ENCODE results near the gene BNIP5. TPM values are rescaled to one million over a fixed set of nuclear protein-coding genes. Genes with fewer than 3 reads are reported as not detected.
A peak's percentile ranks its signal among the peaks of the same experiment; 100 is the strongest.
"Not testable (repeated sequence)": the region's sequence is repeated elsewhere in the genome, so short reads cannot be mapped to it uniquely, and the experiment has no call there.

Gene BNIP5
- polyA plus RNA-seq, 3 donors: not detected

DNA sequence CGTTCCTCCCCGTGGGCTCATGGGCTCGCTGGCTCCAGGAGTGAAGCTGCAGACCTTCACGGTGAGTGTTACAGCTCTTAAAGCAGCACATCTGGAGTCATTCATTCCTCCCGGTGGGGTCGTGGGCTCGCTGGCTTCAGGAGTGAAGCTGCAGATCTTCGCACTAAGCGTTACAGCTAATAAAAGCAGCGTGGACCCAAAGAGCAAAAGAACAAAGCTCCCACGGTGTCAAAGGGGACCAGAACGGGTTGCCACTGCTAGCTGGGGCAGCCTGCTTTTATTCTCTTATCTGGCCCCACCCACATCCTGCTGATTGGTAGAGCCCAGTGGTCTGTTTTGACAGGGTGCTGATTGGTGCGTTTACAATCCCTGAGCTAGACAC, 26.7 kb upstream of the BNIP5 start:
- WGBS (ENCODE audit: insufficient coverage): 80% methylated on average over 10 of the region's 13 CpGs
- not testable (repeated sequence) for H2AFZ ChIP-seq (ENCODE audit: insufficient read depth, low read depth, low read length, poor library complexity, severe bottlenecking); H3K27me3 ChIP-seq (ENCODE audit: control insufficient read depth in 2 of 2, insufficient read depth in 2 of 2, low read length in 2 of 2); DNase-seq; H3K79me2 ChIP-seq (ENCODE audit: insufficient read depth, low read length); H3K36me3 Mint-ChIP-seq; H3K9ac ChIP-seq (ENCODE audit: insufficient read depth, low read length, poor library complexity, severe bottlenecking); H3K4me2 ChIP-seq (replicated peaks; ENCODE audit: extremely low read depth, low read length, poor library complexity, severe bottlenecking); H3K27ac ChIP-seq (ENCODE audit: low read depth in 1 of 2, low read length in 2 of 2); H3K9me3 ChIP-seq (replicated peaks in 1 of 2; ENCODE audit: control insufficient read depth in 1 of 2, insufficient read depth in 1 of 2, low read length in 2 of 2); H3K27me3 Mint-ChIP-seq (ENCODE audit: low read depth in 3 of 3); H4K20me1 ChIP-seq (ENCODE audit: insufficient read depth, low read length); H3K9me3 Mint-ChIP-seq; H3K36me3 ChIP-seq (replicated peaks in 1 of 2; ENCODE audit: control insufficient read depth in 1 of 2, insufficient read depth in 2 of 2, low read length in 2 of 2)
- peak overlapping the region in 1 of 3 experiments; percentile 8 for H3K4me3 ChIP-seq (replicated peaks in 1 of 3; ENCODE audit: low read depth in 2 of 3, low read length in 3 of 3)
- Mint-ChIP-seq H3K27ac (peak overlapping the region in 5 of 7 donors; percentile 40 to 80 (median 68)), H3K4me1 (peaks cover 40% of the 10 kb centered on the region), H3K4me3 (peak overlapping the region in 1 of 2 donors; percentile 51)
- intact Hi-C loops (cut with micrococcal nuclease): loop anchor here in 1 of 2 donors (10.0 kb wide), 1 partner anchor 239 kb away; no protein-coding TSS in a partner anchor
- peaks cover 39 to 51% of the 10 kb centered on the region in 2 donors for H3K4me1 ChIP-seq (ENCODE audit: control insufficient read depth in 1 of 2, insufficient read depth in 2 of 2, low read length in 2 of 2)

DNA sequence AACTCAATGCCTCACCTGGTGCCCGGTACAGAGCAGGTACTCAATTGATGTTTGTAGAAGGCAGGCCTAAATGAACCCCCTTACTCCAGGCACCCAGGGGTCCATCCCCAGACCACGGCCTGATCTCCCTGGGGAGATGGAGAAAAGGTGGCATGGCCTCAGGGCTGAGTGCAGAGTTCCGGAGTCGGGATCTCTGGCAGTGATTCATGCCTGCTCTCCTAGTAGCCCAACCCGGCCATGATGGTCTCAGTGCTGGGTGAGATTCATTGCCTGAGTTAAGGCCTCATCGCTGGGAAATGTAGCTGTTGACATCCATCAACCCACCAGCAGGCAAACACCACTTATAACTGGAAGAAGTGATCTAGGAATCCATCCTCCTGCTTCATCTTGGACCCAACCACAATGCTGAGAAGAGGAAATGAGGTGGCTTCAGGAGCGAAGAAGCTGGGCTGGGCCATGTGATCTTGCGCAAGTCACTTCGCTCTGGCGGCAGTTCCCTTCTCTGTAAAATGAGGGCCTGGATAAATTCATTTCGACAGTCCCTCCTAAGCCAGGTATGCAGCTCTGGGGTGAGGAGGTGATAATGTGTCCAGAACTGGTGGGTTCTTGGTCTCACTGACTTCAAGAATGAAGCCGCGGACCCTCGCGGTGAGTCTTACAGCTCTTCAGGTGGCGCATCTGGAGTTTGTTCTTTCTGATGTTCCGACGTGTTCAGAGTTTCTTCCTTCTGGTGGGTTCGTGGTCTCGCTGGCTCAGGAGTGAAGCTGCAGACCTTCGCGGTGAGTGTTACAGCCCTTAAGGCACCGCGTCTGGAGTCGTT, 26.1 kb upstream of the BNIP5 start:
- H3K79me2 ChIP-seq (ENCODE audit: insufficient read depth, low read length): no peaks in the 10 kb centered on the region
- peaks cover 34 to 45% of the 10 kb centered on the region in 2 donors for H3K4me1 ChIP-seq (ENCODE audit: control insufficient read depth in 1 of 2, insufficient read depth in 2 of 2, low read length in 2 of 2)
- no peaks in the 10 kb centered on the region for H3K27me3 ChIP-seq (ENCODE audit: control insufficient read depth in 2 of 2, insufficient read depth in 2 of 2, low read length in 2 of 2)
- H3K27ac ChIP-seq (ENCODE audit: low read depth in 1 of 2, low read length in 2 of 2): peak overlapping the region in 1 of 2 donors; percentile 41
- peak; percentile 54 to 83 (median 76) for DNase-seq
- no peaks in the 10 kb centered on the region for H3K36me3 ChIP-seq (replicated peaks in 1 of 2; ENCODE audit: control insufficient read depth in 1 of 2, insufficient read depth in 2 of 2, low read length in 2 of 2)
- H3K4me3 ChIP-seq (replicated peaks in 1 of 3; ENCODE audit: low read depth in 2 of 3, low read length in 3 of 3): peak overlapping the region in 1 of 3 experiments; percentile 8
- H3K9me3 ChIP-seq (replicated peaks in 1 of 2; ENCODE audit: control insufficient read depth in 1 of 2, insufficient read depth in 1 of 2, low read length in 2 of 2): no peaks in the 10 kb centered on the region
- no peak overlapping the region for H2AFZ ChIP-seq (ENCODE audit: insufficient read depth, low read depth, low read length, poor library complexity, severe bottlenecking)
- H4K20me1 ChIP-seq (ENCODE audit: insufficient read depth, low read length): no peaks in the 10 kb centered on the region
- TF ChIP-seq, protein P1, sequence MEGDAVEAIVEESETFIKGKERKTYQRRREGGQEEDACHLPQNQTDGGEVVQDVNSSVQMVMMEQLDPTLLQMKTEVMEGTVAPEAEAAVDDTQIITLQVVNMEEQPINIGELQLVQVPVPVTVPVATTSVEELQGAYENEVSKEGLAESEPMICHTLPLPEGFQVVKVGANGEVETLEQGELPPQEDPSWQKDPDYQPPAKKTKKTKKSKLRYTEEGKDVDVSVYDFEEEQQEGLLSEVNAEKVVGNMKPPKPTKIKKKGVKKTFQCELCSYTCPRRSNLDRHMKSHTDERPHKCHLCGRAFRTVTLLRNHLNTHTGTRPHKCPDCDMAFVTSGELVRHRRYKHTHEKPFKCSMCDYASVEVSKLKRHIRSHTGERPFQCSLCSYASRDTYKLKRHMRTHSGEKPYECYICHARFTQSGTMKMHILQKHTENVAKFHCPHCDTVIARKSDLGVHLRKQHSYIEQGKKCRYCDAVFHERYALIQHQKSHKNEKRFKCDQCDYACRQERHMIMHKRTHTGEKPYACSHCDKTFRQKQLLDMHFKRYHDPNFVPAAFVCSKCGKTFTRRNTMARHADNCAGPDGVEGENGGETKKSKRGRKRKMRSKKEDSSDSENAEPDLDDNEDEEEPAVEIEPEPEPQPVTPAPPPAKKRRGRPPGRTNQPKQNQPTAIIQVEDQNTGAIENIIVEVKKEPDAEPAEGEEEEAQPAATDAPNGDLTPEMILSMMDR (IDR thresholded peaks at IDR 0.05): no peak
- Mint-ChIP-seq H3K27ac (peak overlapping the region in 6 of 7 donors; percentile 40 to 81 (median 60)), H3K4me1 (peaks cover 35% of the 10 kb centered on the region), H3K4me3 (peak overlapping the region in 1 of 2 donors; percentile 51), H3K36me3 (peaks cover 3 to 7% of the 10 kb centered on the region in 2 donors), H3K9me3 (no peaks in the 10 kb centered on the region), H3K27me3 (ENCODE audit: low read depth in 3 of 3) (peaks cover 0 to 3% (median 1%) of the 10 kb centered on the region in 3 donors)
- H3K9ac ChIP-seq (ENCODE audit: insufficient read depth, low read length, poor library complexity, severe bottlenecking): no peak overlapping the region
- H3K4me2 ChIP-seq (replicated peaks; ENCODE audit: extremely low read depth, low read length, poor library complexity, severe bottlenecking): no peak overlapping the region
- intact Hi-C loops (cut with micrococcal nuclease): loop anchor here in 1 of 2 donors (10.0 kb wide), 1 partner anchor 238 kb away; no protein-coding TSS in a partner anchor
- 33% methylated on average over 16 of the region's 25 CpGs for WGBS (ENCODE audit: insufficient coverage)

Data from CD14-positive monocyte (primary cell).